Transverse colon (tissue), 4 donors: ENCODE results near the gene COL10A1.

ENCODE experiments used
- EP300 ChIP-seq: sonication (generic); formaldehyde crosslinking; IDR thresholded peaks from one replicate; pipeline ENCODE4 v1.6.1; 2017; ENCODE audit warnings: antibody characterized with exemption, low read depth
- POLR2A ChIP-seq: fragments of 450-650 bp; IDR thresholded peaks from one replicate; pipeline ENCODE4 v1.6.1; 2016; ENCODE audit warnings: antibody characterized with exemption, mild to moderate bottlenecking, moderate library complexity
- POLR2AphosphoS5 ChIP-seq, 3 donors: sonication (generic); formaldehyde crosslinking; IDR thresholded peaks; one replicate each; pipeline ENCODE4 v1.6.1; 2016; ENCODE audit warnings: antibody characterized with exemption in 3 of 3
- TF ChIP-seq, protein P1 (sequence below), 5 experiments: fragments of 200-600 bp in 3 of 5; fragments of 450-650 bp in 2 of 5; sonication (generic) in 3 of 5; IDR thresholded peaks; 1 replicate in 2 of 5; 2 replicates in 3 of 5; pipeline ENCODE4 v1.5.1; 2016 to 2017; ENCODE audit warnings: antibody characterized with exemption in 5 of 5, inconsistent platforms in 3 of 5, mild to moderate bottlenecking in 2 of 5, moderate library complexity in 1 of 5

DNA sequence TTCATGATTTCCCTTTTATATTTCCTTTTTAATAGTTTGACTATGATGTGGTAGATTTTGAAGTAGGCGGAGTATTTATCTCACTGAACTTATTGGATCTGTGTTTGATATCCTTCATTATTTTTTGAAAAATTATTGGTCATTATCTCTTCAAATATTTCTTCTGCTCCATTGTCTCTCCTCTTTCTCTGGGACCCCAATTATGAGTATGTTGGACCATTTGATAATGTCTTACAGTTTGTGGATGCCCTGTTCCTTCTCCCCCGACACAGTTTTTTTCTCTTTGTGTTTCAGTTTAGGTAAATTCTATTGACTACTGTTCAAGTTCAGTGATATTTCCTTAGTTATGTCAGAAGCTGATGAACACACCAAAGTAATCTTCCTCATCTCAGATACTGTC, 49.4 kb upstream of the COL10A1 start:
- TF ChIP-seq POLR2A: no peak
- TF ChIP-seq, protein P1, sequence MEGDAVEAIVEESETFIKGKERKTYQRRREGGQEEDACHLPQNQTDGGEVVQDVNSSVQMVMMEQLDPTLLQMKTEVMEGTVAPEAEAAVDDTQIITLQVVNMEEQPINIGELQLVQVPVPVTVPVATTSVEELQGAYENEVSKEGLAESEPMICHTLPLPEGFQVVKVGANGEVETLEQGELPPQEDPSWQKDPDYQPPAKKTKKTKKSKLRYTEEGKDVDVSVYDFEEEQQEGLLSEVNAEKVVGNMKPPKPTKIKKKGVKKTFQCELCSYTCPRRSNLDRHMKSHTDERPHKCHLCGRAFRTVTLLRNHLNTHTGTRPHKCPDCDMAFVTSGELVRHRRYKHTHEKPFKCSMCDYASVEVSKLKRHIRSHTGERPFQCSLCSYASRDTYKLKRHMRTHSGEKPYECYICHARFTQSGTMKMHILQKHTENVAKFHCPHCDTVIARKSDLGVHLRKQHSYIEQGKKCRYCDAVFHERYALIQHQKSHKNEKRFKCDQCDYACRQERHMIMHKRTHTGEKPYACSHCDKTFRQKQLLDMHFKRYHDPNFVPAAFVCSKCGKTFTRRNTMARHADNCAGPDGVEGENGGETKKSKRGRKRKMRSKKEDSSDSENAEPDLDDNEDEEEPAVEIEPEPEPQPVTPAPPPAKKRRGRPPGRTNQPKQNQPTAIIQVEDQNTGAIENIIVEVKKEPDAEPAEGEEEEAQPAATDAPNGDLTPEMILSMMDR (IDR thresholded peaks at IDR 0.05): no peak
- no peak for TF ChIP-seq EP300
- no peak for TF ChIP-seq POLR2AphosphoS5 (IDR thresholded peaks at IDR 0.05)
